Activated naive CD4-positive, alpha-beta T cell treated with anti-CD3 and anti-CD28 coated beads for 36 hours (primary cell): Measurements from ENCODE around the gene BIK. TPM values are rescaled to one million over a fixed set of nuclear protein-coding genes. Genes with fewer than 3 reads are reported as not detected.
A peak's percentile ranks its signal among the peaks of the same experiment; 100 is the strongest.

ENCODE experiments used
- CTCF ChIA-PET: fragments of 350-600 bp; sonication (Branson Sonifier 250); formaldehyde crosslinking; loops from one replicate; lab custom pipeline; 2021; ENCODE audit warnings: antibody characterized with exemption; lab: Charles Lee
- DNase-seq: peaks from one replicate; pipeline ENCODE4 v3.0.0-alpha.2; 2020
- H3K27ac Mint-ChIP-seq: one replicate; pipeline ENCODE4 v1.8.0; 2021; ENCODE audit warnings: mild to moderate bottlenecking, mixed read lengths
- H3K27me3 Mint-ChIP-seq: one replicate; pipeline ENCODE4 v1.8.0; 2021; ENCODE audit warnings: low read depth, mixed read lengths
- H3K36me3 Mint-ChIP-seq: one replicate; pipeline ENCODE4 v1.8.0; 2021; ENCODE audit warnings: low read depth, mixed read lengths
- H3K4me1 Mint-ChIP-seq: one replicate; pipeline ENCODE4 v1.8.0; 2021; ENCODE audit warnings: low read depth, mixed read lengths
- H3K4me3 Mint-ChIP-seq: one replicate; pipeline ENCODE4 v1.8.0; 2021; ENCODE audit warnings: mild to moderate bottlenecking, moderate library complexity, mixed read lengths
- H3K9me3 Mint-ChIP-seq: one replicate; pipeline ENCODE4 v1.8.0; 2021; ENCODE audit warnings: mixed read lengths
- intact Hi-C: fragments of 100-400 bp; cut with micrococcal nuclease; formaldehyde crosslinking; loops from one replicate; pipeline ENCODE4 v1.15.1; 2023
- total RNA-seq, 2 experiments: library from RNA; stranded (reverse); gene quantifications; one replicate each; pipeline ENCODE4 v1.2.3, GENCODE V29; 2021

BIK gene
- total RNA-seq, 2 experiments from 2014 or later = 2.0 to 2.5 TPM

- CTCF ChIA-PET = no interaction called here
- intact Hi-C loops = no loop called here
- Mint-ChIP-seq H3K27ac (no peak overlapping the region), H3K4me3 (no peak overlapping the region), H3K27me3 (peaks cover 3% of the 10 kb centered on the region), H3K9me3 (no peaks in the 10 kb centered on the region), H3K36me3 (no peaks in the 10 kb centered on the region), H3K4me1 (peaks cover 5% of the 10 kb centered on the region)
- no peak for DNase-seq
Observed at GRCh38 chr22:43109511-43109910, 1.0 kb upstream of the BIK start.

- no peak for DNase-seq
- Mint-ChIP-seq H3K4me1 (peaks cover 5% of the 10 kb centered on the region), H3K27me3 (peaks cover 3% of the 10 kb centered on the region), H3K4me3 (peak overlapping the region; percentile 69), H3K27ac (no peak overlapping the region), H3K36me3 (no peaks in the 10 kb centered on the region), H3K9me3 (no peaks in the 10 kb centered on the region)
- CTCF ChIA-PET = no interaction called here
- intact Hi-C loops = loop anchor here (2.0 kb wide), 2 partner anchors 43 to 77 kb away; partner anchors contain the start of gene TTLL12
Observed at GRCh38 chr22:43109921-43110443, 568 bp upstream of the BIK start.

- Mint-ChIP-seq H3K36me3 (no peaks in the 10 kb centered on the region), H3K9me3 (no peaks in the 10 kb centered on the region), H3K27me3 (peaks cover 3% of the 10 kb centered on the region), H3K27ac (no peak overlapping the region), H3K4me3 (peak overlapping the region; percentile 61), H3K4me1 (peaks cover 5% of the 10 kb centered on the region)
- DNase-seq = peak; percentile 41
- intact Hi-C loops = loop anchor here (2.0 kb wide), 2 partner anchors 42 to 76 kb away; partner anchors contain the start of gene TTLL12
- CTCF ChIA-PET = interaction anchor here (0.7 to 0.9 kb wide), 2 partner anchors 11 to 255 kb away, joined by 3 read pairs; no protein-coding TSS in a partner anchor
Observed at GRCh38 chr22:43110927-43111623, 525 bp downstream of the BIK start.

GRCh38 chr22:43113526-43114251, 3.1 kb downstream of the BIK start:
- Mint-ChIP-seq H3K4me3 (no peak overlapping the region), H3K27me3 (peaks cover 3% of the 10 kb centered on the region), H3K36me3 (no peaks in the 10 kb centered on the region), H3K27ac (no peak overlapping the region), H3K9me3 (no peaks in the 10 kb centered on the region), H3K4me1 (peaks cover 5% of the 10 kb centered on the region)
- no peak for DNase-seq
- intact Hi-C loops = no loop called here
- CTCF ChIA-PET = no interaction called here

GRCh38 chr22:43114958-43115357, 4.4 kb downstream of the BIK start:
- Mint-ChIP-seq H3K9me3 (no peaks in the 10 kb centered on the region), H3K27ac (no peak overlapping the region), H3K4me1 (peaks cover 5% of the 10 kb centered on the region), H3K36me3 (no peaks in the 10 kb centered on the region), H3K27me3 (peaks cover 3% of the 10 kb centered on the region), H3K4me3 (no peak overlapping the region)
- CTCF ChIA-PET = no interaction called here
- no peak for DNase-seq
- intact Hi-C loops = no loop called here

- Mint-ChIP-seq H3K4me3 (no peak overlapping the region), H3K27me3 (no peaks in the 10 kb centered on the region), H3K4me1 (no peaks in the 10 kb centered on the region), H3K27ac (no peak overlapping the region), H3K36me3 (no peaks in the 10 kb centered on the region), H3K9me3 (no peaks in the 10 kb centered on the region)
- intact Hi-C loops = no loop called here
- CTCF ChIA-PET = interaction anchor here (0.7 kb wide), 1 partner anchor 63 kb away, joined by 5 read pairs; no protein-coding TSS in a partner anchor
- DNase-seq = no peak
Observed at GRCh38 chr22:43116932-43117331, 6.4 kb downstream of the BIK start.

- no peaks in the 10 kb centered on the region for H3K9me3 Mint-ChIP-seq
- no peaks in the 10 kb centered on the region for H3K36me3 Mint-ChIP-seq
- no peaks in the 10 kb centered on the region for H3K27me3 Mint-ChIP-seq
- H3K27ac Mint-ChIP-seq = no peak overlapping the region
- CTCF ChIA-PET = no interaction called here
- no peak for DNase-seq
- H3K4me3 Mint-ChIP-seq = no peak overlapping the region
- no peaks in the 10 kb centered on the region for H3K4me1 Mint-ChIP-seq
- intact Hi-C loops = no loop called here
Observed at GRCh38 chr22:43118024-43118849, 7.7 kb downstream of the BIK start.

GRCh38 chr22:43118953-43119458, 8.5 kb downstream of the BIK start:
- Mint-ChIP-seq H3K9me3 (no peaks in the 10 kb centered on the region), H3K4me3 (no peak overlapping the region), H3K4me1 (no peaks in the 10 kb centered on the region), H3K27me3 (no peaks in the 10 kb centered on the region), H3K36me3 (no peaks in the 10 kb centered on the region), H3K27ac (no peak overlapping the region)
- no peak for DNase-seq
- intact Hi-C loops = no loop called here
- CTCF ChIA-PET = no interaction called here

- no peaks in the 10 kb centered on the region for H3K9me3 Mint-ChIP-seq
- no peaks in the 10 kb centered on the region for H3K4me1 Mint-ChIP-seq
- CTCF ChIA-PET = interaction anchor here (0.8 kb wide), 1 partner anchor 18 kb away, joined by 3 read pairs; no protein-coding TSS in a partner anchor
- no peaks in the 10 kb centered on the region for H3K36me3 Mint-ChIP-seq
- H3K27ac Mint-ChIP-seq = no peak overlapping the region
- no peaks in the 10 kb centered on the region for H3K27me3 Mint-ChIP-seq
- no peak overlapping the region for H3K4me3 Mint-ChIP-seq
- no peak for DNase-seq
- intact Hi-C loops = no loop called here
Observed at GRCh38 chr22:43126501-43127165, 16.1 kb downstream of the BIK start.

- peaks cover 3% of the 10 kb centered on the region for H3K36me3 Mint-ChIP-seq
- no peak overlapping the region for H3K4me3 Mint-ChIP-seq
- intact Hi-C loops = no loop called here
- no peaks in the 10 kb centered on the region for H3K9me3 Mint-ChIP-seq
- no peak for DNase-seq
- H3K27me3 Mint-ChIP-seq = no peaks in the 10 kb centered on the region
- no peak overlapping the region for H3K27ac Mint-ChIP-seq
- H3K4me1 Mint-ChIP-seq = no peaks in the 10 kb centered on the region
- CTCF ChIA-PET = interaction anchor here (0.7 to 0.8 kb wide), 2 partner anchors 18 to 31 kb away, joined by 3 read pairs; no protein-coding TSS in a partner anchor
Observed at GRCh38 chr22:43127166-43127908, 16.8 kb downstream of the BIK start.

- CTCF ChIA-PET = interaction anchor here (0.7 kb wide), 1 partner anchor 32 kb away, joined by 3 read pairs; no protein-coding TSS in a partner anchor
- Mint-ChIP-seq H3K9me3 (no peaks in the 10 kb centered on the region), H3K4me3 (no peak overlapping the region), H3K36me3 (peaks cover 3% of the 10 kb centered on the region), H3K27me3 (no peaks in the 10 kb centered on the region), H3K4me1 (no peaks in the 10 kb centered on the region), H3K27ac (no peak overlapping the region)
- no peak for DNase-seq
- intact Hi-C loops = no loop called here
Observed at GRCh38 chr22:43128116-43128515, 17.6 kb downstream of the BIK start.
